WTC11 (cell line): ENCODE measurements around the gene NEUROD1. TPM values are rescaled to one million over a fixed set of nuclear protein-coding genes. Genes with fewer than 3 reads are reported as not detected.
A peak's percentile ranks its signal among the peaks of the same experiment; 100 is the strongest.

Experiments
- ATAC-seq: fragments of 200-7000 bp; cut with Tn5 transposase; 2 replicates; pipeline ENCODE4 v1.10.0; 2021; ENCODE audit warnings: mild to moderate bottlenecking, moderate library complexity
- Bru-seq: library from RNA; stranded (reverse); fragments of 400-500 nt; gene quantifications from one replicate; lab custom pipeline; 2021; lab: Mats Ljungman, UMichigan
- CTCF ChIA-PET: fragments of 300-600 bp; sonication (Branson Sonifier 250); formaldehyde crosslinking; loops from one replicate; lab custom pipeline; 2021; ENCODE audit warnings: antibody characterized with exemption; lab: Charles Lee
- POLR2A ChIA-PET: fragments of 350-600 bp; sonication (Branson Sonifier 250); formaldehyde crosslinking; loops from one replicate; lab custom pipeline; 2021; ENCODE audit warnings: antibody characterized with exemption; lab: Charles Lee
- DNase-seq: peaks from one replicate; pipeline ENCODE4 v3.0.0; 2021; ENCODE audit warnings: low spot score
- H3K27ac Mint-ChIP-seq: 2 replicates; pipeline ENCODE4 v1.8.0; 2021; ENCODE audit warnings: mixed read lengths
- H3K27me3 Mint-ChIP-seq: 2 replicates; pipeline ENCODE4 v1.8.0; 2021; ENCODE audit warnings: low read depth, mild to moderate bottlenecking, moderate library complexity, mixed read lengths
- H3K36me3 Mint-ChIP-seq: 2 replicates; pipeline ENCODE4 v1.8.0; 2021; ENCODE audit warnings: mixed read lengths
- H3K4me1 Mint-ChIP-seq: 2 replicates; pipeline ENCODE4 v1.8.0; 2022; ENCODE audit warnings: mixed read lengths
- H3K4me3 Mint-ChIP-seq: 2 replicates; pipeline ENCODE4 v1.8.0; 2021; ENCODE audit warnings: mild to moderate bottlenecking, moderate library complexity, mixed read lengths
- H3K9me3 Mint-ChIP-seq: 2 replicates; pipeline ENCODE4 v1.8.0; 2021; ENCODE audit warnings: mixed read lengths
- KAT7 ChIP-seq: sonication (generic); formaldehyde crosslinking; IDR thresholded peaks from 2 replicates; pipeline ENCODE4 v1.8.1; 2023; ENCODE audit warnings: missing genetic modification reagents, mild to moderate bottlenecking, borderline replicate concordance
- MYBL2 ChIP-seq: sonication (generic); formaldehyde crosslinking; IDR thresholded peaks from 2 replicates; pipeline ENCODE4 v1.8.1; 2023; ENCODE audit warnings: mild to moderate bottlenecking, moderate library complexity, missing genetic modification reagents
- NR3C1 ChIP-seq: sonication (generic); formaldehyde crosslinking; conservative IDR thresholded peaks from 2 replicates; pipeline ENCODE4 v1.8.1; 2023; ENCODE audit warnings: low read depth, mild to moderate bottlenecking, missing genetic modification reagents
- RELA ChIP-seq: sonication (generic); formaldehyde crosslinking; IDR thresholded peaks from 2 replicates; pipeline ENCODE4 v1.8.1; 2022; ENCODE audit warnings: missing genetic modification reagents, mild to moderate bottlenecking, borderline replicate concordance
- SOX15 ChIP-seq: fragments of 250-450 bp; sonication (Bioruptor Pico); IDR thresholded peaks from 2 replicates; pipeline ENCODE4 v1.9.0; 2021; ENCODE audit warnings: mild to moderate bottlenecking
- TP53 ChIP-seq: sonication (generic); formaldehyde crosslinking; IDR thresholded peaks from 2 replicates; pipeline ENCODE4 v1.8.1; 2023; ENCODE audit warnings: mild to moderate bottlenecking, missing genetic modification reagents
- USF1 ChIP-seq: sonication (generic); formaldehyde crosslinking; IDR thresholded peaks from 2 replicates; pipeline ENCODE4 v1.8.0; 2022; ENCODE audit warnings: mild to moderate bottlenecking, missing genetic modification reagents
- ZBTB43 ChIP-seq: sonication (generic); formaldehyde crosslinking; IDR thresholded peaks from 2 replicates; pipeline ENCODE4 v1.8.1; 2023; ENCODE audit warnings: mild to moderate bottlenecking, missing genetic modification reagents
- ZNF219 ChIP-seq: sonication (generic); formaldehyde crosslinking; IDR thresholded peaks from 2 replicates; pipeline ENCODE4 v1.8.0; 2023; ENCODE audit warnings: missing genetic modification reagents, mild to moderate bottlenecking, borderline replicate concordance
- ZNF423 ChIP-seq: fragments of 250-450 bp; sonication (Bioruptor Pico); IDR thresholded peaks from 2 replicates; pipeline ENCODE4 v2.1.2; 2022; ENCODE audit warnings: mild to moderate bottlenecking, moderate library complexity
- long read RNA-seq, 3 experiments: library from RNA in 1 of 3; library from capped mRNA in 1 of 3; library from polyadenylated mRNA in 1 of 3; unstranded in 2 of 3; stranded (forward) in 1 of 3; transcript quantifications; one replicate each; pipeline ENCODE4 v2.0.0, GENCODE V29; 2021
- total RNA-seq: library from RNA; stranded (reverse); gene quantifications from 3 replicates; pipeline ENCODE4 v1.2.3, GENCODE V29; 2021
- TF ChIP-seq, protein P1 (sequence below): sonication (generic); formaldehyde crosslinking; IDR thresholded peaks from 2 replicates; pipeline ENCODE4 v1.8.1; 2023; ENCODE audit warnings: mild to moderate bottlenecking, missing genetic modification reagents, moderate library complexity
- TF ChIP-seq, protein P2 (sequence below): fragments of 250-450 bp; sonication (Bioruptor Pico); IDR thresholded peaks from 2 replicates; pipeline ENCODE4 v1.8.0; 2021; ENCODE audit warnings: mild to moderate bottlenecking
- TF ChIP-seq, protein P3 (sequence below): sonication (generic); formaldehyde crosslinking; IDR thresholded peaks from 2 replicates; pipeline ENCODE4 v1.8.0; 2022; ENCODE audit warnings: mild to moderate bottlenecking, missing genetic modification reagents
- TF ChIP-seq, protein P4 (sequence below): fragments of 200-600 bp; IDR thresholded peaks from 2 replicates; pipeline ENCODE4 v1.8.0; 2022; ENCODE audit warnings: antibody characterized with exemption
- TF ChIP-seq, protein P5 (sequence below): sonication (generic); formaldehyde crosslinking; IDR thresholded peaks from 2 replicates; pipeline ENCODE4 v1.8.1; 2022; ENCODE audit warnings: mild to moderate bottlenecking, moderate library complexity, missing genetic modification reagents

The NEUROD1 gene
- total RNA-seq (0.07 to 0.11 TPM (median 0.07 TPM) in 3 replicates), Bru-seq, nascent RNA (percentile 22 among the genes with signal in this experiment)
- long read RNA-seq, experiment 1 = 0 reads
- long read RNA-seq, experiment 2 = 0 reads
- long read RNA-seq, experiment 3 = 0 reads

DNA sequence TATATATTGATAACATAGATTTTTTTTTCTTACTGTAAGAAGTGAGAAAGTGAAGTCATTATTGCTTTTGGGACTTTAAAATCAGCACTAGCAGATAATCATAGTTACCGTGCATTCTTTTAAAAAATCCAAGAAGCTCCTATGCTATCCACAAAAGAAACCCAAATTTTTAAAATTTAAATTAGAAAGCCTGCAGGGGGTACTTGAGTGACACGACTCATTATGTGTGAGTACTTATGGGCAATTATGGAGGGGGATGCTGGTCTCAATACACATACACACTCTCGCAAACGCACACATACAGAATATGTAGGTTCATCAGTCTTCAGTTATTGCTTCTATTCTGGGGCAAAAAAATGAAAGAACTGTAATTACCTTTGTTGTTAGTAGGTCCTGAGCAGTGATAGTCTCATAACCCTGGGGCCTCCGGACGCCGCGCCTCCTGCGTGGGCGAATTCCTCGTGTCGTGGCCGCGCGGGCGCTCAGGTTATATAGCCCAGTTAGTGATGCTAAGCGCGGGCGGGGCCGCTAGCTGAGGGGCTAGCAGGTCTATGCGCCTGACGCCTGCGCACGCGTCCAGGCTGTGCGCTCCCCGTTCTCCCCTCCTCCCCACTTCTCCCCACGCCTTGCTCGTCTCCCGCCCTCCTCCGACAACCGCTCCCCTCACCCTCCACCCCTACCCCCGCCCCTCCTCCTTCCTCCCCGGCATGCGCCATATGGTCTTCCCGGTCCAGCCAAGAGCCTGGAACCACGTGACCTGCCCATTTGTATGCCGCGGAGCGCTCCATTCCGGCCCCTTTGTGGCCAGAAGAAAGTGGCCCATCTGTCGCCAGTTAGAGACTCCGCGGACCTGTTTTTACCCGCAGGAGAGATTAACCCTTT is at the start of gene NEUROD1:
NEUROD1 (minus strand) TSS at position 463 of the 882 bp plus-strand sequence. CDS start 1,657 bp downstream, outside the sequence.
- POLR2A ChIA-PET = no interaction called here
- CTCF ChIA-PET = no interaction called here
- H3K36me3 Mint-ChIP-seq = no peaks in the 10 kb centered on the region
- peak; percentile 89 for DNase-seq
- no peak within 1 kb of the TSS for H3K27ac Mint-ChIP-seq
- peaks cover 63% of the 10 kb centered on the region for H3K4me1 Mint-ChIP-seq
- H3K27me3 Mint-ChIP-seq = peaks cover 96% of the 10 kb centered on the region
- peak; percentile 85 for TF ChIP-seq USF1 (CRISPR knock-in tag)
- TF ChIP-seq, protein P1, sequence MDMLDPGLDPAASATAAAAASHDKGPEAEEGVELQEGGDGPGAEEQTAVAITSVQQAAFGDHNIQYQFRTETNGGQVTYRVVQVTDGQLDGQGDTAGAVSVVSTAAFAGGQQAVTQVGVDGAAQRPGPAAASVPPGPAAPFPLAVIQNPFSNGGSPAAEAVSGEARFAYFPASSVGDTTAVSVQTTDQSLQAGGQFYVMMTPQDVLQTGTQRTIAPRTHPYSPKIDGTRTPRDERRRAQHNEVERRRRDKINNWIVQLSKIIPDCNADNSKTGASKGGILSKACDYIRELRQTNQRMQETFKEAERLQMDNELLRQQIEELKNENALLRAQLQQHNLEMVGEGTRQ (CRISPR knock-in tag) = peak; percentile 90
- TF ChIP-seq MYBL2 = 0 out of 2 replicates have a peak, but pooled peaks have one; percentile 20
- no peak for TF ChIP-seq ZBTB43
- TF ChIP-seq, protein P2, sequence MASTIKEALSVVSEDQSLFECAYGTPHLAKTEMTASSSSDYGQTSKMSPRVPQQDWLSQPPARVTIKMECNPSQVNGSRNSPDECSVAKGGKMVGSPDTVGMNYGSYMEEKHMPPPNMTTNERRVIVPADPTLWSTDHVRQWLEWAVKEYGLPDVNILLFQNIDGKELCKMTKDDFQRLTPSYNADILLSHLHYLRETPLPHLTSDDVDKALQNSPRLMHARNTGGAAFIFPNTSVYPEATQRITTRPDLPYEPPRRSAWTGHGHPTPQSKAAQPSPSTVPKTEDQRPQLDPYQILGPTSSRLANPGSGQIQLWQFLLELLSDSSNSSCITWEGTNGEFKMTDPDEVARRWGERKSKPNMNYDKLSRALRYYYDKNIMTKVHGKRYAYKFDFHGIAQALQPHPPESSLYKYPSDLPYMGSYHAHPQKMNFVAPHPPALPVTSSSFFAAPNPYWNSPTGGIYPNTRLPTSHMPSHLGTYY (CRISPR knock-in tag) = no peak
- no peak for TF ChIP-seq NR3C1 (CRISPR knock-in tag)
- TF ChIP-seq, protein P3, sequence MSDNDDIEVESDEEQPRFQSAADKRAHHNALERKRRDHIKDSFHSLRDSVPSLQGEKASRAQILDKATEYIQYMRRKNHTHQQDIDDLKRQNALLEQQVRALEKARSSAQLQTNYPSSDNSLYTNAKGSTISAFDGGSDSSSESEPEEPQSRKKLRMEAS (CRISPR knock-in tag) = 0 out of 2 replicates have a peak, but pooled peaks have one; percentile 8
- TF ChIP-seq, protein P4, sequence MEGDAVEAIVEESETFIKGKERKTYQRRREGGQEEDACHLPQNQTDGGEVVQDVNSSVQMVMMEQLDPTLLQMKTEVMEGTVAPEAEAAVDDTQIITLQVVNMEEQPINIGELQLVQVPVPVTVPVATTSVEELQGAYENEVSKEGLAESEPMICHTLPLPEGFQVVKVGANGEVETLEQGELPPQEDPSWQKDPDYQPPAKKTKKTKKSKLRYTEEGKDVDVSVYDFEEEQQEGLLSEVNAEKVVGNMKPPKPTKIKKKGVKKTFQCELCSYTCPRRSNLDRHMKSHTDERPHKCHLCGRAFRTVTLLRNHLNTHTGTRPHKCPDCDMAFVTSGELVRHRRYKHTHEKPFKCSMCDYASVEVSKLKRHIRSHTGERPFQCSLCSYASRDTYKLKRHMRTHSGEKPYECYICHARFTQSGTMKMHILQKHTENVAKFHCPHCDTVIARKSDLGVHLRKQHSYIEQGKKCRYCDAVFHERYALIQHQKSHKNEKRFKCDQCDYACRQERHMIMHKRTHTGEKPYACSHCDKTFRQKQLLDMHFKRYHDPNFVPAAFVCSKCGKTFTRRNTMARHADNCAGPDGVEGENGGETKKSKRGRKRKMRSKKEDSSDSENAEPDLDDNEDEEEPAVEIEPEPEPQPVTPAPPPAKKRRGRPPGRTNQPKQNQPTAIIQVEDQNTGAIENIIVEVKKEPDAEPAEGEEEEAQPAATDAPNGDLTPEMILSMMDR = no peak
- TF ChIP-seq ZNF423 (CRISPR knock-in tag) = no peak
- peak within 1 kb of the TSS; percentile 77 for H3K4me3 Mint-ChIP-seq
- no peaks in the 10 kb centered on the region for H3K9me3 Mint-ChIP-seq
- ATAC-seq = peak; percentile 40

DNA sequence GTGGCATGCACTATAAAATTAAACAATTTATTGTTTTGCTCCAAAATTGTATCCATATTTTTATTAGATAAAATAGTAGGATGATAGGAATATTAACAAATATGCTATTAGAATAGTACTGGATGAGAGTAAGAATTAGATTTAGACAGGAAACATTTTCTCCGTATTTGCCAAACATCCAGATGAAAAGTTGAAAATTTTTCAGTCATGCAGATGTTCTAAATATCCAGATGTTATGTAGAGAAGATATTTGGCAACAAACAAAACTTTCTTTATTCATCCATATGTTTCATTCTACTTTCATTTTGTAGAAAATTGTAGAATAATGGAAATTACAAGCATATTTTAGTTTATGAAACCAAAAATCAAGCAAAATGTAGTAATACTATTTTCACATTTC is 45.2 kb upstream of the NEUROD1 start:
- ChIA-PET CTCF (interaction anchor here (1.0 kb wide), 1 partner anchor 10 kb away, joined by 3 read pairs; no protein-coding TSS in a partner anchor), POLR2A (no interaction called here)
- ATAC-seq (no peak), DNase-seq (no peak)
- H3K4me1 Mint-ChIP-seq = no peaks in the 10 kb centered on the region
- no peaks in the 10 kb centered on the region; the same call in 1 of the 2 replicates for H3K27me3 Mint-ChIP-seq
- peaks cover 25% of the 10 kb centered on the region for H3K9me3 Mint-ChIP-seq
- no peak overlapping the region for H3K4me3 Mint-ChIP-seq
- TF ChIP-seq TP53 (no peak), NR3C1 (CRISPR knock-in tag) (no peak), KAT7 (CRISPR knock-in tag) (no peak), SOX15 (CRISPR knock-in tag) (no peak), ZNF219 (no peak), RELA (CRISPR knock-in tag) (no peak)
- TF ChIP-seq, protein P5, sequence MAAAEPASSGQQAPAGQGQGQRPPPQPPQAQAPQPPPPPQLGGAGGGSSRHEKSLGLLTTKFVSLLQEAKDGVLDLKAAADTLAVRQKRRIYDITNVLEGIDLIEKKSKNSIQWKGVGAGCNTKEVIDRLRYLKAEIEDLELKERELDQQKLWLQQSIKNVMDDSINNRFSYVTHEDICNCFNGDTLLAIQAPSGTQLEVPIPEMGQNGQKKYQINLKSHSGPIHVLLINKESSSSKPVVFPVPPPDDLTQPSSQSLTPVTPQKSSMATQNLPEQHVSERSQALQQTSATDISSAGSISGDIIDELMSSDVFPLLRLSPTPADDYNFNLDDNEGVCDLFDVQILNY = no peak
- no peak overlapping the region for H3K27ac Mint-ChIP-seq
- H3K36me3 Mint-ChIP-seq = peaks cover 10% of the 10 kb centered on the region
